IPS DF 19.7 (cell line): ENCODE measurements around the gene ERAS.
"Not testable (repeated sequence)": the region's sequence is repeated elsewhere in the genome, so short reads cannot be mapped to it uniquely, and the experiment has no call there.

ENCODE experiments used
- DNase-seq: peaks from one replicate; pipeline ENCODE4 v3.0.0-alpha.2; 2013; ENCODE audit warnings: low read depth, low spot score

ERAS gene

DNA sequence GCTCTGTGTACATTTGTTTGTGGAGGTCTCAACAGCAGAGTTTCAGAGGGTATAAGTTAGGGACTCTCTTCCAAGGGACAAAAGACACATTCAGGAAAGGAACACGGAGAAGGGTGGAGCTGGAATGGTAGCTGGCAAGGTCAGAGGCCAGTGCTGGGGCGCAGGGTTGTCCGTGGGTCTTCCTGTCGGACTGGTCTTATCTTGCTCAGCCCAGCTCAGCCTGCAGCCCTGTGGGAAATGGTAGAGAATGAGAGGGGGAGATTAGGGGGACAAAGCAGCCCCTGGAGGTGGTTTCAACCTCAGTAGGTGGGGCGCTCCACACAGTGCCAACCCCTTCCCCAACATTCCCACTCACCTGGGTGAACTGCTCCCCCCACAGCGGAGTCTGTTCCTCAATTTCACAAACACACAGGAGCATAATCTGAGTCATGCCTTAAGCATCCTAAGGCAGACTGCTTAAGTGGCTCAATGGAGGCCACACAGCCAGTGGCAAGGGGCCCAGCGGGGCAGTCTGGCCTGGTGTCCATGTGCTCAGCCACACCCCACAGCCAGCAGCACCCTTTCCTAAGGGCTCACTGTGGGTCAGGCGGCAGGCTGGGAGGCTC, 31.3 kb upstream of the ERAS start:
- DNase-seq = no peak

DNA sequence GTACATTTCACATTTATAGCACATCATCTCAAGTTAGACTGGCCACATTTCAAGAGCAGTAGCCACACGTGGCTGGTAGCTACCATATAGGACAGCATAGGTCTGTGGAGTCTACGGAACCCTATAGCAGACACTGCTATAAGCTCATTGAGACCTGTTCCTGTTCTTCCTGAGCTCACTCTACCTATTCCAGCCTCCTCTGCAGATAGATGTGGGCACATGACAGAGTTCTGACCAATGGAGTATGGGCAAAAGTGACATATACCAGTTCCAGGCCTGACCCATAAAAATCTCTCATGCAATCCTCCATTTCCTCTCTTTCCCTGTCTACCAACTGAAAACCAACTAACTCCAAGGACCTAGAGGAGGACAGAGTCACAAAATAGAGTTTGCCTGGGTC, 28.0 kb upstream of the ERAS start:
- no peak for DNase-seq

DNA sequence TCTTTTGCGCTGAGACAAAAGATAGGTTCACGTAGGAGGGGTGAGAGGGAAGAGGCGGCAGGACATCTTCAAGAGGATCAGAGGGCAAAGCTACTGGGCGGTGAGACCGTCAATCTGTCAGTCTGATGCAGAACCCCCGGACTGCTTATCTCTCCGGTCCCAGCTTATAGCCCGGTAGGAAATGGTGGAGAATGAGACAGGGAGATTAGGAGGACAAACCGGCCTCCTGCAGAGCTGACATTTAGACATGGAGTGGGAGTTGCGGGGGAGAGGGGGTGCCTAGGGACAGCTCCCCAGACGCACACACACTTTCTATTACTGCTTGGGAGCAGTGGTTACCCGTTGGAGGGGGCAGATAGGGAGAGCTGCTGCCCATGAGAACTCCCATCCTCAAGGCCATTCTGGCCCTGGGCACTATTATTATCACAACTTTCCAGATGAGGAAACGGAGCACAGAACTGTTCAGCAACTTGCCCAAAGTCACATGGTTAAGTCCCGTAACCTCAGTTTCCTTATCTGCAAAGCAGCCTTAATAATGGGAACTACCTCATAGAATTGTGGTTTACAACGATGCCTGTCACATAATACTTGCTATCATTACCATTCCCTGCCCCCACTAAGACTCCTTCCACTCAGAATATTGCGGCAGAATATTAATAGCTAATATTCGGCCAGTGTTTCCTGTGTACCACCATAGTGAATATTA, 25.6 kb upstream of the ERAS start:
- no peak for DNase-seq

DNA sequence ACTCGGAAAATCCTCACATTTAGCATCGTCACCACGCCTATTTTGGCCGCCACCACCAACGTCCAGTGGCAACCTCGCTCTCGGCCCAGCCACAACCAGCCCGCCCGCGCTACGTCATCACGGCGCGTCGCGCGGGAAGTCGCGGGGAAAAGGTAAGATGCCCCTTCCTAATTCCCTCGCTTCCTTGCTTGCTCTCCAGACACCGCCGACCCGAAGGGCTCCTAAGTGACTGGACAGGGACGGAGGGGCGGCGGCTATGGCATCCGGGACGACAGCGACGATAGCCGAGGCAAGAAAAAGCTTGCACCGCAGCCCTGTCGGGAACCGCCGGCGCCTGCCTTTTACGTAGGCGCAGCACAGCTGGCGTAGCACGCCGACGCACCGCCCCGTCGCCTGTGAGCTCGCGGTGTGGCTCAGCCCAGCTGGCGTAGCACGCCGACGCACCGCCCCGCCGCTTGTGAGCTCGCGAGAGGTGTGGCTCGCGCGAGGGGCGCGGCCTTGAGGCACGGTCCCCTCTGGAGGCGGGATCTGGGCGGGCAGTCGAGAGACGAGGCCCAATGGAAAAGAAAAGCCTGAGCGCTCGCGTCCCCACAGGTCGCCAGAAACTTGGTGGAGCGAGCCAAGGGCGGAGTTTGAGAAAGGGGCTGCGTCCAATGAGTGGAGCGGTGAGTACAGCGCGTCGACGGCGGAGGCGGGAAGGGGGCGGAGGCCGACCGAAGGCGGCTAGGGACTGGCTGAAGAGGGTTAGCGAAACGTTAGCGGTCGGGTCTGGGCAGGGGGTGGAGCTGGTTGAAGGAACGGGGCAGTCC, 24.8 kb upstream of the ERAS start, which contains the start of gene HDAC6:
Gene HDAC6 (plus strand): TSS at position 788 of the 809 bp plus-strand sequence. CDS start 626 bp downstream, outside the sequence.
- DNase-seq = peak; percentile 86

- DNase-seq = no peak
Measured at GRCh38 chrX:48802089-48802904, 24.0 kb upstream of the ERAS start.

- no peak for DNase-seq
Measured at GRCh38 chrX:48802905-48803200, 23.5 kb upstream of the ERAS start.

- no peak for DNase-seq
Measured at GRCh38 chrX:48806081-48806480, 20.2 kb upstream of the ERAS start.

DNA sequence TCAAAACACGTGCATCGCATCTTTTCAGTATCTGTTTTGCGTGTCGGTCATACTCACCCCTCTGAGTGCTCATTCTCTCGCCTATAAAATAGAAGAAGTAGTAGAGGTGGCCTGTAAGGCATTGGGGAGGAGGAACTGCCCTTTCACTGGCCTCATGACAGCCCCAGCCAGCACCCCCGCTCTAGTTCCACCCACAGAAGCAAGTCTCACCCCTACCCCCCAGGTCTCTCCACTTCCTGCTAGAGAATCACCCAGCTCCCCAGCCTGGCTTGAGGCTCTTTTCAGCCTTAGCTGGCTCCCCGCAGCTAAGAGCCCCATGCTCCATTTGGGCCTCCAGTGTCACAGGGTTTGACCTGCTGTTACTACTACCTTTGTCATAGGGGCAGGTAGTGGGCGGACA, 12.7 kb upstream of the ERAS start:
- DNase-seq = no peak

DNA sequence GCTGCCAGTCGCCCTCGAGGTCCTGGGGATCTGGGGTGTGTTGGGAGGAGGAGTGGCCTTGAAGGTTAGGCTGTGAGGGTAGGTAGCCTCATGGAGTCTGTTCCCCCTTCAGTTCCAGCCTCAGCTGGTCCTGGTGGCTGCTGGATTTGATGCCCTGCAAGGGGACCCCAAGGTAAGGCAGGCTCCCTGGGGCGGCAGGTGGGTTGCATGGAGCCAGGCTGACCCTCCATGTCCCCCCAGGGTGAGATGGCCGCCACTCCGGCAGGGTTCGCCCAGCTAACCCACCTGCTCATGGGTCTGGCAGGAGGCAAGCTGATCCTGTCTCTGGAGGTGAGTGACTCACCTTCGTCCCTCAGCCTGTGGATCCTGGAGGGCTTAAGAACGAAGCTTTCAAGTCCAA, 11.6 kb upstream of the ERAS start:
- no peak for DNase-seq

GRCh38 chrX:48815266-48815665, 11.0 kb upstream of the ERAS start:
- no peak for DNase-seq

- no peak for DNase-seq
Measured at GRCh38 chrX:48816014-48816810, 10.1 kb upstream of the ERAS start.

DNA sequence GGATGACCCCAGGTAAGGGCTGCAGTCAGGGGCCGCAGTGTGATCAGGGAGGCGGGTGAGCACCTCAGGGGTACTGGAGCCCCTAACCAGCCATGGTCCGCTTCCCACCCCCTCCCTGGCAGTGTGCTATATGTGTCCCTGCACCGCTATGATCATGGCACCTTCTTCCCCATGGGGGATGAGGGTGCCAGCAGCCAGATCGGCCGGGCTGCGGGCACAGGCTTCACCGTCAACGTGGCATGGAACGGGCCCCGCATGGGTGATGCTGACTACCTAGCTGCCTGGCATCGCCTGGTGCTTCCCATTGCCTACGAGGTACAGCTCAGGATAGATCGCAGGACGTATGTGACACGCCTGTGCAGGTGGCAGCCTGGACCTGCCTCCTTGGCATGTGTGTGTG, 8.2 kb upstream of the ERAS start:
- no peak for DNase-seq

- DNase-seq = no peak
Measured at GRCh38 chrX:48818866-48819265, 7.4 kb upstream of the ERAS start.

DNA sequence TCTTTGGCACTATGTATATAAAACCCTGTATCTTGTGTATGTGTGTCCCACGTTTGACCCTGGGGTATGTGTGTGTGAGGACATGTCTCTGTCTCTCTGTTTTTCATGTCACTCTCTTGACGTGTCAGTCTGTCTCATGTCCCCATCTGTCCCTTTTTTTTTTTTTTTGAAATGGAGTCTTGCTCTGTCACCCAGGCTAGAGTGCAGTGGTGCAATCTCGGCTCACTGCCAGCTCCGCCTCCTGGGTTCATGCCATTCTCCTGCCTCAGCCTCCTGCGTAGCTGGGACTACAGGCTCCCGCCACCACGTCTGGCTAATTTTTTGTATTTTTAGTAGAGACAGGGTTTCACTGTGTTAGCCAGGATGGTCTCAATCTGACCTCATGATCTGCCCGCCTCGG, 6.9 kb upstream of the ERAS start:
- DNase-seq = not testable (repeated sequence)

GRCh38 chrX:48823053-48823452, 3.3 kb upstream of the ERAS start:
- no peak for DNase-seq

DNA sequence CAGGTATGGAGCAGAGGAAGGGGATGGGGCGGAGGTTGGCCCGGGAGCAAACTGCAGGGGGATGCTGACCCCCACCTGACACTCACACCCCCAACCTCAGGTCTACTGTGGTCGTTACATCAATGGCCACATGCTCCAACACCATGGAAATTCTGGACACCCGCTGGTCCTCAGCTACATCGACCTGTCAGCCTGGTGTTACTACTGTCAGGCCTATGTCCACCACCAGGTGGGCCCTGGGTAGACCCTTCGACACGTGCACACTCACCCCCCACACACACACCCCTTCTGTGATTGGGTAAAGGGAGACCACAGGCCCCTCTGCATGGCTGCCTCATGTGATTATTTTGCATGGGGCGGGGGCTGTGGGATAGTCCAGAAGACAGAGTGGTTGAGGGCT, 2.2 kb upstream of the ERAS start:
- DNase-seq = no peak

DNA sequence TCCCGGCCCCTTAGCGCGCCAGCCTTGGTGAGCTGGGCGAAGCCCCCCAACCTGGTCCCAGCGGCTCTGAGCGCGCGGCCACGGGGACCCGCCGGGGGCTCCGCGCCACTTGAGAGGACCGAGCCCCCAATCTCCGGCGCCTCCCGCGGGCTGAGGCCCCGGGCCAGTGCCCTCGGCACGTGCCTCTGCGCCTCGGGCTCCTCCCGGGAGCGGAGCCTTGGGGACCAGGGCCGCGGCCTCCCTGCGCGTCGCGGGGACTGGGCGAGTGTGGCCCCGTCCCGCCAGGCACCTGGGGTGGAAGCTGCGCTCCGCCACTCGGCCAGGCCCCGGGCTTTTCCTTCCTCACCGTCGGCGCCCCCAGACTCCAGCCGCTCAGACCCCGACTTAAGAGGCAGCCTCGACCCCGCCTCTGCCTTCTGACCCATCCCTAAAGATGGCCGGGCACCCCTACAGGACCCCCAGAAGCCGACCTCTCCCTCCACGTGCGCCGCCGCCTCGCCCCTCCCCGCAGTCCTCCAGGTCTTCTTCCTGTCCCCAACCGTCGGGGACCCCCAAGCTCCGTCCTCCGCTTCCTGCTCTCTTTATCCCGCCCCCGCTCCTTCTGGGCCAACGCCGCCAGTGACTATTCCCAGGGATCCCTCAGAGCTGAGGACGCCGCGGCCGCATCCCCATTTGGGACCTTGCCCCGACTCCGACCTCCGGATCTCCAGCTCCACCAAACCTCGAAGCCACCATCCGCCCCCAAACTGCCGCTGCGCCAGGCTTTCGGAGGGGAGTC, 752 bp downstream of the ERAS start:
- no peak for DNase-seq

DNA sequence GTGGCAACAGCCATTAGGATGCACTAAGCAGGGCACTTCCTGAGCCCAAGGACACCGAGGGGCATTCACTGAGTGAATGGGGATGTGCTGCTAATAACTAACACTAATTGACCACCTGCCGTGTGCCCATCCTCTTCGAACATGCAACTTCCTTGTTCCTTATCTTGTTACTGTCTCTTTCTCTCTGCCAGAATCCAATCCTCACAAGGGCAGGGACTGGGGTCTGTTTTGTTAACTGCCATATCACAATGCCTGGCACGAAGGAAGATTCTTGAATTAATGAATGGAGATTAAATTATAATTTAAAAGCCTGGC, 1.3 kb downstream of the ERAS start:
- no peak for DNase-seq

DNA sequence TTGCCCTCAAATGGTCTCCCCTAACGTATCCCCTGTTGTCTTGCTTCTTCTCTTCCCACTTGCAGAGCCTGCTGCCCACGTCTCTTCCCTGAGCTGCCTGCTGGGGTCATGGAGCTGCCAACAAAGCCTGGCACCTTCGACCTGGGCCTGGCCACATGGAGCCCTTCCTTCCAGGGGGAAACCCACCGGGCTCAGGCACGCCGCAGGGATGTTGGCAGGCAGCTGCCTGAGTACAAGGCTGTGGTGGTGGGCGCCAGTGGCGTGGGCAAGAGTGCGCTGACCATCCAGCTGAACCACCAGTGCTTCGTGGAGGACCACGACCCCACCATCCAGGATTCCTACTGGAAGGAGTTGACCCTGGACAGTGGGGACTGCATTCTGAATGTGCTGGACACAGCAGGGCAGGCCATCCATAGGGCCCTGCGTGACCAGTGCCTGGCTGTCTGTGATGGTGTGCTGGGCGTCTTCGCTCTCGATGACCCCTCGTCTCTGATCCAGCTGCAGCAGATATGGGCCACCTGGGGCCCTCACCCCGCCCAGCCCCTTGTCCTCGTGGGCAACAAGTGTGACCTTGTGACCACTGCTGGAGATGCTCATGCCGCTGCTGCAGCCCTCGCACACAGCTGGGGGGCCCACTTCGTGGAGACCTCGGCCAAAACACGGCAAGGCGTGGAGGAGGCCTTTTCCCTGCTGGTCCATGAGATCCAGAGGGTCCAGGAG, 2.9 kb downstream of the ERAS start:
- no peak for DNase-seq
